CD4-positive, alpha-beta T cell treated with Interleukin-4 for 4 hours (primary cell): Measurements from ENCODE around the gene USP44.
"Not testable (repeated sequence)": the region's sequence is repeated elsewhere in the genome, so short reads cannot be mapped to it uniquely, and the experiment has no call there.

Experiments
- DNase-seq: peaks from one replicate; pipeline ENCODE4 v3.0.0-alpha.2; 2020

USP44 gene

GRCh38 chr12:95551305-95551704, at the start of gene USP44:
Gene USP44, minus strand, starts transcription at chr12:95551476. Its CDS starts 17,220 bp downstream, at chr12:95534256.
- DNase-seq = no peak

DNA sequence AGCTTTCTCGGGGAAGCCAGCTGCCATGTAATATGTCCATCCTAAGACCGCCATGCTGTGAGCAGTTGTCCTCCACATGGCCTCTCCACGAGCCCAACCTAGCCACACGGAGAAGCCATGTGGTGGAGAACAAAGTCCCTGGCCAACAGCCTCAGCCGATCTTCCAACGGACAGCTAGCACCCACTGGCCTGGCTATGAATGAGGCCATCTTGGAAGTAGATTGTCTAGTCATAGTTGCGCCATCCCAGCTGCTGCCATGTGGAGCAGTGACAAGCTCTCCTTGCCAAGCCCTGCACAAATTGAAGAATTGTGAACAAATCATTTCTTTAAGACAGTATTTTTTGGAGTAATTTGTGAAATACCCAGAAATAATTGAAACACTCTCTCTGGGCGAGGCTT, 49.3 kb upstream of the USP44 start:
- DNase-seq = no peak

- no peak for DNase-seq
Measured at GRCh38 chr12:95599880-95600279, 48.6 kb upstream of the USP44 start.

- DNase-seq = no peak
Measured at GRCh38 chr12:95594136-95594535, 42.9 kb upstream of the USP44 start.

- no peak for DNase-seq
Measured at GRCh38 chr12:95593266-95593871, 42.1 kb upstream of the USP44 start.

DNA sequence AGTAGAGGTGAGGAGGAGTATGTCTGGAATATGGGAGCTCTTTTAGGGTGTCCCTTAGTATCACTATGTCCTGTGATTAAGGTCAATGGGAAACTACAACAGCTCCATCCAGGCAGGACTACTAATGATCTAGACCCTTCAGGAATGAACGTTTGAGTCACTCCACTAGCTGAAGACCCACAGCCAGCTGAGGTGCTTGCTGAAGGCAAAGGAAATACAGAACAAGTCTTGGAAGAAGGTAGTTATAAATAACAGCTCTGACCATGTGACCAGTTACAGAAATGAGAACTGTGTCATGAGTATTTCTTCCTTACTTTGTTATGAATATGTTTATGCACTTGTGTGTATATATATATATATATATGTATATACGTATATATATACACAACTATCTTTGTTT, 40.5 kb upstream of the USP44 start:
- no peak for DNase-seq

GRCh38 chr12:95590775-95591174, 39.5 kb upstream of the USP44 start:
- no peak for DNase-seq

DNA sequence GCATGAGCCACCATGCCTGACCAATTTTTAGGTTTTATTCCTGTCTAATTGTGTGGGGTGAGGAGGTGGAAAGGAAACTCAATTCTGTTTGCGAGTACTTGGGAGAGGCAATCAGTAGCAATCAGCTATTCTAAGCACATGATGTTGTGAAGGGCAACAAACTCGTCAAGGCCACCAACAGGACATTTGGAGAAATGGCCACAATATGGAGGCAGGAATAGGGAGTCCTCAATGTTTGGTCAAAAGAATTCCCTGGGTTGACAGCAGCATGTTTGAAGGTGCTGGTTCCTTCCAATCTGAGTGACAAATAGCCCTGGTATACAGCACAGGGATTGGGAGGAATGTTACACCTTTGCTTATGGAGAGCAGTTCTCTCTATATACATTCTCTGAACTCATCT, 32.7 kb upstream of the USP44 start:
- DNase-seq = no peak

GRCh38 chr12:95582230-95583058, 31.2 kb upstream of the USP44 start:
- DNase-seq = no peak

DNA sequence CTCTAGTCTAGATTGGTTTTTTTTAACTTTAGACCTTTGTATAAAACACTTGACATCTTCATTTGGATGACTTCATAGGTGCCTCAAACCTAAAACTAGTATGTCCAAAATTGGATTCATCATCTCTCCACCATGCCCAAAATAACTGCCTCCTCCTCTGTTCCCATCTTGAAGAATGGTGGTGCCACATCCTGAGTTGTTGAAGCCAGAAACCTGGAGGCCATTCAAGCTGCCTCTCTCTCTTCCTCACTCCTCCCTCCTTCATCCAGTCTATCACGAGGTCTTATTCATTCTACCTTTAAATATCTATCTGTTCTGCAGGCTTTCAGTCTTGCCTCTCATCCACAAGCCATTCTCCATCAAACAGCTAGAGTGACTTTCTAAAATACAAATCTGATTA, 26.5 kb upstream of the USP44 start:
- DNase-seq = no peak

- DNase-seq = no peak
Measured at GRCh38 chr12:95574799-95575452, 23.6 kb upstream of the USP44 start.

DNA sequence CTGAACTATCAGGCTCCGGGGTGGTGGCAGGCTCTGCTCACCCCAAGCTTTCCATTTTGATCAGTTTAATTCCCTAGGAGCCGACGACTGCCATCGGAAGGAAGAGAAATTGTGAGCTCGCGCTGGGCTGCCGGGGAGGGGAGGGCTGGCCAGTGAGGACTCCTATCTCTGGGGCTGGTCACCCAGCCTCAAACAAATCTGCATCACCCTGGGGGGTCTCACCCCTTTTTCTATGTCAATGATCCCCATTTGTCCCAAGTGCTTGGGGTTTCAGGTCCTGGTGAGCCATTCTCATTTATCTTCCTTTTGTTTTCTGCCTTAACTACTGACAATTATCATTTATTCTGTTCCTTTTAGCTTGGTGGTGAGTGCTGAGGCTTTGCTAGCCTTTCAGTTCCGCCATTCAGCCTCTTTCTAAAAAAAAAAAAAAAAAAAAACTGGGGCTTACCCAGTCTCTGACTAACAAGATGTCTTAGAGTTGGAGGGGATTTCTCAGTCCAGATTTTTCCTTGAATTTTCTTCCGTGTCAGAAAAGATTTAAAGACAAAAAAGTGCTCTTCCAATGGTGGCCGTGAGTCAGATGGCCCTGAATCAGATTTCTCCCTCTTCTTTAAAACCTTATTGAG, 22.8 kb upstream of the USP44 start:
- no peak for DNase-seq

DNA sequence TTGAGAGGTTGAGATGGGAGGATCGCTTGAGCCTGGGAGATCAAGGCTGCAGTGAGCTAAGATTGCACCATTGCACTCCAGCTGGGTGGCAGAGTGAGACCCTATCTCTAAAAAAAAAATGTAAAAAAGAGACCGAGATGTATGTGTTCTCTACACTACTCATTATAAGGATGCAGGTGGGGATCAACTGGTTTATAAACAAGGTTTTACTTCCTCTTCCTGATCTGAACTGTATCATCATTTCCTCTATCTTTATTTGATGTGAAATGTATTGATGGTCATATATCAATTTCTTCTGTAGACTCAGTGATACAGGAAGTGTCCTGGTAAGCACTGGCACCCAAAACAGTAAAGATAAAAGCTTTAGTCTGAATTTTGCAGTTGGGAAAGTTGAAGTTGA, 20.1 kb upstream of the USP44 start:
- no peak for DNase-seq

DNA sequence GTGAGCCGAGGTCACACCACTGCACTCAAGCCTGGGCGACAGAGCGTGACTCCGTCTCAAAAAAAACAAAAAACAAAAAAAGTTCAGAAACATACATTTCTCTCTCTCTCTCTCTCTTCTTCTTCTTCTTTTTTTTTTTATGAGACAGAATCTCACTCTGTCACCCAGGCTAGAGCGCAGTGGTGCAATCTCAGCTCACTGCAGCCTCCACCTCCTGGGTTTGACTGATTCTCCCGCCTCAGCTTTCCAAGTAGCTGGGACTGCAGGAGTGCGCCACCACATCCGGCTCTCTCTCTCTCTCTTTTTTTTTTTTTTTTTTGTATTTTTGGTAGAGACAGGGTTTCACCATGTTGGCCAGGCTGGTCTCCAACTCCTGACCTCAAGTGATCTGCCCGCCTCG, 16.8 kb upstream of the USP44 start:
- DNase-seq = not testable (repeated sequence)

DNA sequence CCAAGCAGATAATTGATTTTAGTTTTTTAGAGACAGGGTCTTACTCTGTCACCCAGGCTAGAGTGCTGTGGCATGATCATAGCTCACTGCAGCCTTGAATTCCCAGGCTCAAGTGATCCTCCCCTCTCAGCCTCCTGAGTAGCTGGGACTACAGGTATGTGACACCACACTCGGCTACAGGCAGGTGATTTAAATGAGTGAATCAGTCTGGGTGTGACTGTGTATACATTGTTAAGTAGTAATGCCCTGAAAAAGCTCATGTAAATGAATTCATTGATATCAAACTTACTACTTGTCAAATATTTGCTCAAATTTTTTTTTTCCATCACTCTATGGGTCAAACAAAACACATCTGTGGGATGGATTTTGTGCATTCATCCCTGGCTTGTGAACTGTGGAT, 6.3 kb upstream of the USP44 start:
- DNase-seq = no peak

DNA sequence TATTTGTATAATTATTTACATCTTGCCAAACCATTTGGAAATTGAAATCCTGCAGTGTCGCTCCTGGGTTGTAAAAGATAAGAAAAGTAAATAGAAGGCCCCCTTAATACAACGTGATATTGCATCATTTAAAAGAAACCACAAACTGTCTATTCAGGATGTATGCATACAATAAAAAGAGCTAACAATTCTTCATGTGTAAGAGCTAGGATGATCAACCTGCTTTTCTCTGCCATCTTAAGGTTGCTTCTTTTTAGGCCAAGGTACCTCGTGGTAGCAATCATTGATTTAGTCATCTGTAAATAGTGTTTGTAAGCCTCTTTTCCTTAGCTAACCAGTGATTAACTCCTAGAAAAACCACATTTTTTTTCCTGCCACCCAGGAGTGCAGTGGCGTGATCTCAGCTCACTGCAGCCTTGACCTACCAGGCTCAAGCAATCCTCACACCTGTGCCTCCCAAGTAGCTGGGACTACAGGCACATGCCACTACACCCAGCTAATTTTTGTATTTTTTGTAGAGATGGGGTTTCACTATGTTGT, 3.3 kb upstream of the USP44 start:
- no peak for DNase-seq

DNA sequence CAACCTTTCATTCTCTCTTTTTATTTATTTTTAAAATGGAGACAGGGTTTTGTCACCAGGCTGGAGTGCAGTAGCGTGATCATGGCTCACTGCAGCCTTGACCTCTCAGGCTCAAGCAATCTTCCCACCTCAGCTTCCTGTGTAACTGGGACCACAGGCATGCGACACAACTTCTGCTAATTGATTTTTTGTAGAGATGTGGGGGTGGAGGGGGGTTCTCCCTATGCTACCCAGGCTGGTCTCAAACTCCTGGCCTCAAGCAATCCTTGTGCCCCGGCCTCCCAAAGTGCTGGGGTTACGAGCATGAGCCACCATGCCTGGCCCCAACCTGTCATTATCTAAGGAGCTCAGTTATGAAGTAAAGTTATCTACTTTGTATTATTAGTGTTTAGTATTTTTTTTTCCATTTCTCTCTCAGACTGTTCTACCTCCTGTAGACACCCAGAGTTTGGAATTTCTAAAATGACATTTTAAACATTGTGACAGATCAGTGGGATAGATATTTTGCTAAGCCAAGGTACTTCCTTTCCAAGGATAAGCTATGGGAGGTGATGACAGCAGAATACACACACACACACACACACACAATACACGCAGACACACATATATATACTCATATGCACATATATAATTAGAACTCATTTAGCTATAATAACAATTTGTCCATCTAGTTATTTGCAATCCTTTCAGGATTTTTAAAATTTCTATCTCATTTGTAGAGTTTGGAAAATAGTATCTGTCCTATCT, 2.1 kb upstream of the USP44 start:
- no peak for DNase-seq

DNA sequence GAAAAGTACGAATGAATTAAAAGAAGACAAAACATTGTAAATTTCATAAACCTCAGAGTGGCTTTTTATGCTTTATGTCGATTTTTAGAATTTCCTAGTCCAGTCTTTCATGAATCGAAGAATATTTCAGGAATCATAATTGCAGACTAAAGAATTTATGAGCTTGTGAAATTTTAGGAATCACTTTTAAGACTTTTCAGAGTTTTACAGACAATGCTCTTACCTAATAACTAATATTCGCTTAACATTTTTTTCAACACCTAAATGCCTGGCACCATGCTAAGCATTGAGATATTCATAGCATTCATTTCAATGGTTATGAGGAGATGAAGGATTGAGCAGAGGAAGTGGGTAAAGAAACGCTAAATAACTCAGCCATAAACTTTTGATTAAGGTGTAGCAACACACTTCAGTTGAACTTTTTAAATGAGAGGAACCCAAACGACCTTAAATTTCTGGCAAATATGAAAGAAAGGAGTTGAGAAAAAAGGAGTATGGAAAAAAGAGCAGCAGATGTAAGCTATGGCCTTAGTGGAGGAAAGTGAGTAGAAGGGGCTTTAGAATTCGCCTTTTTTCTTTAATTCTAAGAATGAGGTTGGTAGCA, 739 bp upstream of the USP44 start:
- no peak for DNase-seq

DNA sequence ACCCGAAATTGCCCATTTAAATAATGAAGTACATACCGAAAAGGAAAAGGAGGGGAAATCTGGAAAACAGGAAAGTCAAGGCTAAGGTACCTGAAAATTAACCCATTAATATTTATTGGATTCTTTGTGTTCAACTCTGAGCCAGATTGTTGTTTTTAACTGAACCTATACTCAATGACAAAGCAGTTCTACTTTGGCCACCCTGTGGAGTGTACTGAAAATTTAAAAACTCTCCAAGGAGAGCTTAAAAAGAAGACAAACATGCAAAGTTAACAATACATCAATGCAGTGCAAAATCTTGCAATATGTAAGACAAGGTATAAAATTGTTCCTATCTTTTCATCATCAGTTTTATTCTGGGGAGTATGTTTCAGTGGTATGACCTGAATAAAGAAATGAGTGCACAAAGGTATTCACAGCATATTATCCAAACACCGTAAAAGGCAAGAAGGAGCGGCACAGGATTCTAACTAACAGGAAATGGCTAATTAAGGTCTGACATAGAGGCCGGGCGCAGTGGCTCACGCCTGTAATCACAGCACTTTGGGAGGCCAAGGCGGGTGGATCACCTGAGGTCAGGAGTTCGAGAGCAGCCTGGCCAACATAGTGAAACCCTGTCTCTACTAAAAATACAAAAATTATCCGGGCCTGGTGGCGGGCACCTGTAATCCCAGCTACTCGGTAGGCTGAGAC, 1.7 kb downstream of the USP44 start:
- DNase-seq = no peak

GRCh38 chr12:95548539-95549391, 2.5 kb downstream of the USP44 start:
- DNase-seq = peak; percentile 49
